H1 (cell line): ENCODE data around the gene ALPL. TPM values are rescaled to one million over a fixed set of nuclear protein-coding genes. Genes with fewer than 3 reads are reported as not detected.

Experiments used
- ASH2L ChIP-seq: fragments of 200-600, 300-600 bp; sonication (generic); IDR thresholded peaks from one replicate; pipeline ENCODE4 v1.7.1; 2017; ENCODE audit warnings: low read length
- BCL11A ChIP-seq, 2 experiments: IDR thresholded peaks; one replicate each; pipeline ENCODE4 v1.6.1; 2011; ENCODE audit warnings: low read depth in 2 of 2, low read length in 2 of 2, mild to moderate bottlenecking in 2 of 2
- CBX8 ChIP-seq: fragments of 300-800, 300-1000 bp; sonication (generic); IDR thresholded peaks from 2 replicates; pipeline ENCODE4 v1.7.1; 2016; ENCODE audit warnings: low read depth, low read length, borderline replicate concordance
- CTBP2 ChIP-seq: IDR thresholded peaks from 2 replicates; pipeline ENCODE4 v1.7.0; 2011; ENCODE audit warnings: borderline replicate concordance, mild to moderate bottlenecking, moderate library complexity, mixed read lengths, low read length; ENCODE audit not compliant: insufficient read depth, insufficient read length
- JUN ChIP-seq: IDR thresholded peaks from 2 replicates; pipeline ENCODE4 v1.6.1; 2011; ENCODE audit warnings: low read depth, mild to moderate bottlenecking, improper control_type of control experiment, low read length
- TAF1 ChIP-seq: IDR thresholded peaks from 2 replicates; pipeline ENCODE4 v1.6.1; 2011; ENCODE audit warnings: mild to moderate bottlenecking, low read depth, low read length
- YY1 ChIP-seq: IDR thresholded peaks from 2 replicates; pipeline ENCODE4 v1.6.1; 2011; ENCODE audit warnings: low read depth, mild to moderate bottlenecking, low read length
- polyA plus RNA-seq, 7 experiments: library from polyadenylated mRNA; depleted of rRNA in 3 of 7; stranded (reverse) in 5 of 7; unstranded in 2 of 7; fragments of >200 nt in 5 of 7; fragments of 200-250 nt in 2 of 7; gene quantifications; 1 replicate in 5 of 7; 2 replicates in 1 of 7; 4 replicates in 1 of 7; pipeline versions ENCODE4 v1.2.1 to v1.2.3, GENCODE V29; 2011 to 2013; ENCODE audit warnings: missing spikeins in 2 of 7, mixed read lengths in 2 of 7
- total RNA-seq: library from RNA; stranded (reverse); fragmentation: NEBNext Ultra II Directional; extraction: Animal tissue kit (Norgen Biotek cat#: 25700); gene quantifications from 2 replicates; pipeline ENCODE4 v1.2.1, GENCODE V29; 2021

Gene ALPL
- total and polyA plus RNA-seq, 2 of the 8 experiments (the other 6 are each of a cell fraction or from before 2014, with no cell fraction given): 175 to 362 TPM

DNA sequence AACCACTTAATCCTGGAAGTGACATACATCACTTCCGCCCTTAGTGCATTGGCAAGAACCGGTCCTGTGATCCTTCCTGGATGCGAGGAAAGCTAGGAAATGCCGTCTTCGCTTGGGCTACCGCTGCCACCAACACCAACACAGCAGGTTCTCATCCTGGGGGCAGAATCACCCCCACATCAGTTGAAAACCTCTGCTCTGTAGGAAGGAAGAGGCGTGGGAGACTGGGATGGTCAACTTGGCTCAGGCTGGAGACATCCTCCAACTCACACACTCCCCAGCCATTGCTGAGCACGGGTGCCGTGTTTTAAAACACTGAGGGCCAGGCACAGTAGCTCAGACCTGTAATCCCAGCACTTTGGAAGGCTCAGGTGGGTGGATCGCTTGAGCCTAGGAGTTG lies 74.9 kb downstream of the ALPL start (continued):
- TF ChIP-seq BCL11A (IDR thresholded peaks at IDR 0.05; ENCODE audit: low read depth in 2 of 2, low read length in 2 of 2) (no peak), YY1 (no peak), ASH2L (no peak), TAF1 (no peak), CTBP2 (no peak), JUN (no peak), CBX8 (no peak)
- TF ChIP-seq, all 59 proteins: peak for 0
